Neuronal stem cell (in vitro differentiated cells): ENCODE data around the gene CRIP3.
A peak's percentile ranks its signal among the peaks of the same experiment; 100 is the strongest.

Source experiments
- DNase-seq: peaks from one replicate; pipeline ENCODE4 v3.0.0-alpha.2; 2013; ENCODE audit warnings: low spot score
- H2AFZ ChIP-seq: one replicate; pipeline ENCODE4 v1.6.1; 2013; ENCODE audit warnings: mild to moderate bottlenecking, low read length, inconsistent platforms
- H2AK5ac ChIP-seq: 2 replicates; pipeline ENCODE4 v1.6.1; 2013; ENCODE audit warnings: low read depth, mild to moderate bottlenecking, inconsistent platforms, low read length, moderate library complexity, mixed read lengths
- H2BK120ac ChIP-seq: 2 replicates; pipeline ENCODE4 v1.6.1; 2013; ENCODE audit warnings: low read depth, mild to moderate bottlenecking, inconsistent platforms, low read length, moderate library complexity, mixed read lengths
- H2BK12ac ChIP-seq: one replicate; pipeline ENCODE4 v1.6.1; 2013; ENCODE audit warnings: low read length, inconsistent platforms
- H2BK15ac ChIP-seq: 2 replicates; pipeline ENCODE4 v1.6.1; 2013; ENCODE audit warnings: mild to moderate bottlenecking, low read length, inconsistent platforms, mixed read lengths
- H2BK5ac ChIP-seq: one replicate; pipeline ENCODE4 v1.6.1; 2013; ENCODE audit warnings: inconsistent platforms, mild to moderate bottlenecking, low read length, moderate library complexity
- H3K14ac ChIP-seq: one replicate; pipeline ENCODE4 v1.6.1; 2013; ENCODE audit warnings: low read length, inconsistent platforms
- H3K18ac ChIP-seq: 2 replicates; pipeline ENCODE4 v1.6.1; 2013; ENCODE audit warnings: low read length, inconsistent platforms
- H3K23ac ChIP-seq: 2 replicates; pipeline ENCODE4 v1.6.1; 2013; ENCODE audit warnings: low read depth, mild to moderate bottlenecking, mixed read lengths, low read length, inconsistent platforms; ENCODE audit not compliant: poor library complexity
- H3K27ac ChIP-seq: replicated peaks from 3 replicates; pipeline ENCODE4 v1.5.1; 2013; ENCODE audit warnings: low read length, inconsistent platforms
- H3K27me3 ChIP-seq, 3 experiments: 2 replicates each; pipeline ENCODE4 v1.6.1; 2013; ENCODE audit warnings: low read length in 3 of 3, mild to moderate bottlenecking in 2 of 3, inconsistent platforms in 1 of 3, low read depth in 1 of 3, mixed read lengths in 1 of 3, moderate library complexity in 1 of 3; ENCODE audit not compliant: control insufficient read depth in 3 of 3, insufficient read depth in 3 of 3
- H3K36me3 ChIP-seq, 2 donors: replicated peaks in 1 of 2; 2 replicates each; pipeline ENCODE4 v1.6.1; 2013; ENCODE audit warnings: low read length in 2 of 2; ENCODE audit not compliant: control insufficient read depth in 2 of 2, insufficient read depth in 2 of 2
- H3K4ac ChIP-seq: 2 replicates; pipeline ENCODE4 v1.6.1; 2013; ENCODE audit warnings: inconsistent platforms, mild to moderate bottlenecking, low read length, moderate library complexity
- H3K4me1 ChIP-seq, 2 donors: 1 replicate in 1 of 2; 2 replicates in 1 of 2; pipeline ENCODE4 v1.6.1; 2013; ENCODE audit warnings: low read length in 2 of 2, low read depth in 1 of 2; ENCODE audit not compliant: control insufficient read depth in 2 of 2, insufficient read depth in 1 of 2
- H3K4me2 ChIP-seq: one replicate; pipeline ENCODE4 v1.6.1; 2013; ENCODE audit warnings: mild to moderate bottlenecking, low read length, inconsistent platforms; ENCODE audit not compliant: insufficient read depth, poor library complexity, severe bottlenecking
- H3K4me3 ChIP-seq, 2 donors: 2 replicates each; pipeline ENCODE4 v1.5.1; 2013; ENCODE audit warnings: low read length in 2 of 2, mild to moderate bottlenecking in 2 of 2, inconsistent platforms in 1 of 2, moderate library complexity in 1 of 2
- H3K79me1 ChIP-seq: one replicate; pipeline ENCODE4 v1.6.1; 2013; ENCODE audit warnings: low read depth, mild to moderate bottlenecking, inconsistent platforms, low read length, moderate library complexity
- H3K9ac ChIP-seq: one replicate; pipeline ENCODE4 v1.6.1; 2013; ENCODE audit warnings: mild to moderate bottlenecking, low read depth, low read length, inconsistent platforms; ENCODE audit not compliant: poor library complexity
- H3K9me3 ChIP-seq, 2 donors: replicated peaks in 1 of 2; 2 replicates each; pipeline versions ENCODE3 to v1.6.1; 2013; ENCODE audit warnings: low read length in 2 of 2, mild to moderate bottlenecking in 2 of 2, inconsistent platforms in 1 of 2, low read depth in 1 of 2, mixed read lengths in 1 of 2, moderate library complexity in 1 of 2; ENCODE audit not compliant: control insufficient read depth in 2 of 2, insufficient read depth in 1 of 2
- H4K8ac ChIP-seq: one replicate; pipeline ENCODE4 v1.6.1; 2013; ENCODE audit warnings: low read depth, mild to moderate bottlenecking, inconsistent platforms, low read length, moderate library complexity
- H4K91ac ChIP-seq: one replicate; pipeline ENCODE4 v1.6.1; 2013; ENCODE audit warnings: low read length, low read depth, mild to moderate bottlenecking, inconsistent platforms; ENCODE audit not compliant: poor library complexity
- WGBS, 2 donors: extraction: QIAGEN DNeasy Blood & Tissue Kit; methylation state at CpG; one replicate each; pipeline ENCODE4 v1.1.7; 2013; ENCODE audit warnings: missing lambda C conversion rate in 2 of 2, mixed read lengths in 1 of 2; ENCODE audit not compliant: insufficient read length in 2 of 2, insufficient replicate concordance in 1 of 2; ENCODE audit errors: extremely low coverage in 2 of 2; 5-methylcytosine and 5-hydroxymethylcytosine counted together

Gene CRIP3

GRCh38 chr6:43295456-43295855 is 13.2 kb downstream of the CRIP3 start:
- Histone ChIP-seq H2BK15ac (no peak overlapping the region), H3K23ac (no peak overlapping the region), H3K4ac (no peak overlapping the region), H3K27ac (no peak overlapping the region), H2BK12ac (no peak overlapping the region), H2BK120ac (no peak overlapping the region), H2BK5ac (no peak overlapping the region), H4K8ac (no peak overlapping the region), H3K4me3 (no peak overlapping the region), H3K36me3 (no peaks in the 10 kb centered on the region), H4K91ac (no peak overlapping the region), H3K9ac (no peak overlapping the region), H3K9me3 (no peaks in the 10 kb centered on the region), H3K27me3 (peaks cover 0 to 32% (median 0%) of the 10 kb centered on the region in 3 experiments), H2AK5ac (no peak overlapping the region), H3K14ac (no peak overlapping the region), H3K4me1 (peaks cover 8 to 21% of the 10 kb centered on the region in 2 donors), H3K18ac (no peak overlapping the region), H3K79me1 (no peaks in the 10 kb centered on the region), H2AFZ (no peak overlapping the region), H3K4me2 (no peak overlapping the region)
- no CpG with 5 or more reads among the region's 3 CpGs for WGBS, 2 donors
- no peak for DNase-seq

GRCh38 chr6:43294536-43294935 is 14.1 kb downstream of the CRIP3 start:
- H3K23ac ChIP-seq = no peak overlapping the region
- H3K27me3 ChIP-seq = peaks cover 0 to 30% (median 0%) of the 10 kb centered on the region in 3 experiments
- 100% methylated on average over 1 of the region's 3 CpGs; no CpG with 5 or more reads in 1 of the 2 donors for WGBS, 2 donors
- no peak overlapping the region for H3K9ac ChIP-seq
- H3K4ac ChIP-seq = no peak overlapping the region
- H2BK5ac ChIP-seq = no peak overlapping the region
- H3K9me3 ChIP-seq = no peaks in the 10 kb centered on the region
- H4K8ac ChIP-seq = no peak overlapping the region
- H3K18ac ChIP-seq = no peak overlapping the region
- H2BK120ac ChIP-seq = no peak overlapping the region
- H3K36me3 ChIP-seq = no peaks in the 10 kb centered on the region
- no peak overlapping the region for H4K91ac ChIP-seq
- H3K4me1 ChIP-seq = peaks cover 8 to 19% of the 10 kb centered on the region in 2 donors
- H3K4me3 ChIP-seq = peak overlapping the region in 1 of 2 donors; percentile 17
- H3K14ac ChIP-seq = no peak overlapping the region
- no peaks in the 10 kb centered on the region for H3K79me1 ChIP-seq
- H2BK12ac ChIP-seq = no peak overlapping the region
- no peak overlapping the region for H2BK15ac ChIP-seq
- no peak for DNase-seq
- no peak overlapping the region for H3K4me2 ChIP-seq
- no peak overlapping the region for H3K27ac ChIP-seq
- H2AK5ac ChIP-seq = no peak overlapping the region
- H2AFZ ChIP-seq = no peak overlapping the region

- Histone ChIP-seq H3K36me3 (no peaks in the 10 kb centered on the region), H2BK15ac (no peak overlapping the region), H3K9ac (no peak overlapping the region), H3K4me1 (peaks cover 8 to 17% of the 10 kb centered on the region in 2 donors), H3K9me3 (no peaks in the 10 kb centered on the region), H2BK5ac (no peak overlapping the region), H3K4me3 (no peak overlapping the region), H3K4me2 (no peak overlapping the region), H2AFZ (no peak overlapping the region), H3K4ac (no peak overlapping the region), H4K8ac (no peak overlapping the region), H3K79me1 (no peaks in the 10 kb centered on the region), H3K14ac (no peak overlapping the region), H2BK12ac (no peak overlapping the region), H3K23ac (no peak overlapping the region), H4K91ac (no peak overlapping the region), H3K18ac (no peak overlapping the region), H2AK5ac (no peak overlapping the region), H3K27me3 (peaks cover 0 to 26% (median 0%) of the 10 kb centered on the region in 3 experiments), H2BK120ac (no peak overlapping the region), H3K27ac (no peak overlapping the region)
- WGBS, 2 donors = 100% methylated on average over 3 of the region's 3 CpGs; no CpG with 5 or more reads in 1 of the 2 donors
- DNase-seq = no peak
Observed at GRCh38 chr6:43293698-43294097, 14.9 kb downstream of the CRIP3 start.

GRCh38 chr6:43292763-43293318 is 15.8 kb downstream of the CRIP3 start:
- WGBS, 2 donors = no CpG with 5 or more reads among the region's 5 CpGs
- Histone ChIP-seq H3K4me3 (no peak overlapping the region), H3K36me3 (no peaks in the 10 kb centered on the region), H3K79me1 (no peaks in the 10 kb centered on the region), H3K27ac (no peak overlapping the region), H2AK5ac (no peak overlapping the region), H3K9me3 (no peaks in the 10 kb centered on the region), H3K4me2 (no peak overlapping the region), H4K91ac (no peak overlapping the region), H3K18ac (no peak overlapping the region), H4K8ac (no peak overlapping the region), H2BK12ac (no peak overlapping the region), H2BK15ac (no peak overlapping the region), H3K4me1 (peaks cover 8 to 12% of the 10 kb centered on the region in 2 donors), H2BK5ac (no peak overlapping the region), H3K14ac (peak overlapping the region; percentile 10), H2AFZ (no peak overlapping the region), H3K23ac (no peak overlapping the region), H3K9ac (no peak overlapping the region), H2BK120ac (no peak overlapping the region), H3K27me3 (peaks cover 0 to 23% (median 0%) of the 10 kb centered on the region in 3 experiments), H3K4ac (no peak overlapping the region)
- no peak for DNase-seq
